DOHH2 (cell line): Measurements from ENCODE around the gene KSR1.

Experiments
- H3F3A ChIP-seq: fragments of 200-600 bp; sonication (generic), shearing (Covaris generic); 2 replicates; pipeline ENCODE4 v1.6.0; 2016; ENCODE audit warnings: antibody characterized with exemption, mild to moderate bottlenecking; ENCODE audit not compliant: control insufficient read depth, insufficient read depth
- H3K27ac ChIP-seq: fragments of 200-600 bp; sonication (generic); 2 replicates; pipeline ENCODE4 v1.5.1; 2014; ENCODE audit warnings: low read depth, mild to moderate bottlenecking, low read length, moderate library complexity
- H3K27me3 ChIP-seq: fragments of 200-600 bp; sonication (generic); 2 replicates; pipeline ENCODE4 v1.6.1; 2014; ENCODE audit warnings: mild to moderate bottlenecking, low read length, mixed read lengths; ENCODE audit not compliant: control insufficient read depth
- H3K36me3 ChIP-seq: fragments of 200-600 bp; sonication (generic); 2 replicates; pipeline ENCODE4 v1.6.1; 2014; ENCODE audit warnings: mild to moderate bottlenecking, low read length, moderate library complexity, mixed read lengths; ENCODE audit not compliant: control insufficient read depth
- H3K4me1 ChIP-seq: fragments of 200-600 bp; sonication (generic); 2 replicates; pipeline ENCODE4 v1.6.1; 2014; ENCODE audit warnings: mild to moderate bottlenecking, low read length, mixed read lengths; ENCODE audit not compliant: control insufficient read depth
- H3K4me2 ChIP-seq: fragments of 200-600 bp; sonication (generic); 2 replicates; pipeline ENCODE4 v1.6.0; 2014; ENCODE audit warnings: mild to moderate bottlenecking, low read length, moderate library complexity
- H3K4me3 ChIP-seq: fragments of 200-600 bp; sonication (generic); 2 replicates; pipeline ENCODE4 v1.5.1; 2014; ENCODE audit warnings: mild to moderate bottlenecking, low read length, mixed read lengths
- H3K79me2 ChIP-seq: fragments of 200-600 bp; sonication (generic); 2 replicates; pipeline ENCODE4 v1.6.1; 2014; ENCODE audit warnings: mild to moderate bottlenecking, low read length, mixed read lengths; ENCODE audit not compliant: control insufficient read depth
- H3K9me2 ChIP-seq: fragments of 200-600 bp; sonication (generic); replicated peaks from 2 replicates; pipeline ENCODE4 v1.6.1; 2014; ENCODE audit warnings: mild to moderate bottlenecking, low read length, mixed read lengths; ENCODE audit not compliant: control insufficient read depth
- H3K9me3 ChIP-seq: fragments of 200-600 bp; sonication (generic); 2 replicates; pipeline ENCODE4 v1.6.1; 2014; ENCODE audit warnings: antibody characterized with exemption, low read length, mixed read lengths; ENCODE audit not compliant: control insufficient read depth, insufficient read depth
- H4K20me1 ChIP-seq: fragments of 200-600 bp; sonication (generic); 2 replicates; pipeline ENCODE4 v1.6.0; 2014; ENCODE audit warnings: low read depth, mild to moderate bottlenecking, antibody characterized with exemption, low read length, moderate library complexity; ENCODE audit not compliant: control insufficient read depth, insufficient read depth
- EZH2phosphoT487 ChIP-seq: fragments of 200-600 bp; sonication (generic); IDR thresholded peaks from 2 replicates; pipeline ENCODE4 v1.6.1; 2017; ENCODE audit warnings: borderline replicate concordance, mild to moderate bottlenecking, antibody characterized with exemption, low read length, moderate library complexity, mixed read lengths
- TF ChIP-seq, protein P1 (sequence below): fragments of 200-600 bp; sonication (generic); IDR thresholded peaks from one replicate; pipeline ENCODE4 v1.5.1; 2014; ENCODE audit warnings: antibody characterized with exemption, mild to moderate bottlenecking, low read depth, low read length; ENCODE audit not compliant: poor library complexity, severe bottlenecking

Gene KSR1

DNA sequence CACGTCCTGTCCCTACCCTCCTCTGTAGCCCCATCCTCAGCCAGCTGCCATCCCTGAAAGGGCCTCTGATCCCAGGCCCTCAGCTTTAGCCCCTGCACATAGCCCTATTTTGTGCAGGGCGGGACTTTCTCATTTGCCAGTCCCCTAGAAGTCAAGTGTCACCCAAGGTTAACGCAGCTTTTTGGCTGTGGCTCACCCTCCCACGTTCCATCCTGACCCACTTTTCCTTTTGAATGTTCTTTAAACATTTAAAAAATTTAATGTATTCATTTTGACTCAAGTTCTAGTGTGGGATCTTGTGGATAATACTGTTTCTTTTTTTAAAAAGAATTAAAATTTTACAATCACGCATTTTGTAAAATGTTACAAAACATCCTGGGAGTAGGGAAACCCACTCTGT lies 112.6 kb downstream of the KSR1 start:
- H3K36me3 ChIP-seq = no peaks in the 10 kb centered on the region
- no peak for TF ChIP-seq EZH2phosphoT487
- TF ChIP-seq, protein P1, sequence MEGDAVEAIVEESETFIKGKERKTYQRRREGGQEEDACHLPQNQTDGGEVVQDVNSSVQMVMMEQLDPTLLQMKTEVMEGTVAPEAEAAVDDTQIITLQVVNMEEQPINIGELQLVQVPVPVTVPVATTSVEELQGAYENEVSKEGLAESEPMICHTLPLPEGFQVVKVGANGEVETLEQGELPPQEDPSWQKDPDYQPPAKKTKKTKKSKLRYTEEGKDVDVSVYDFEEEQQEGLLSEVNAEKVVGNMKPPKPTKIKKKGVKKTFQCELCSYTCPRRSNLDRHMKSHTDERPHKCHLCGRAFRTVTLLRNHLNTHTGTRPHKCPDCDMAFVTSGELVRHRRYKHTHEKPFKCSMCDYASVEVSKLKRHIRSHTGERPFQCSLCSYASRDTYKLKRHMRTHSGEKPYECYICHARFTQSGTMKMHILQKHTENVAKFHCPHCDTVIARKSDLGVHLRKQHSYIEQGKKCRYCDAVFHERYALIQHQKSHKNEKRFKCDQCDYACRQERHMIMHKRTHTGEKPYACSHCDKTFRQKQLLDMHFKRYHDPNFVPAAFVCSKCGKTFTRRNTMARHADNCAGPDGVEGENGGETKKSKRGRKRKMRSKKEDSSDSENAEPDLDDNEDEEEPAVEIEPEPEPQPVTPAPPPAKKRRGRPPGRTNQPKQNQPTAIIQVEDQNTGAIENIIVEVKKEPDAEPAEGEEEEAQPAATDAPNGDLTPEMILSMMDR = no peak
- H3K9me3 ChIP-seq = no peaks in the 10 kb centered on the region
- H3K79me2 ChIP-seq = no peaks in the 10 kb centered on the region
- no peaks in the 10 kb centered on the region for H3K9me2 ChIP-seq
- no peaks in the 10 kb centered on the region for H3K4me1 ChIP-seq
- H3K27me3 ChIP-seq = no peaks in the 10 kb centered on the region
- H3F3A ChIP-seq = no peaks in the 10 kb centered on the region
- no peak overlapping the region for H3K4me3 ChIP-seq
- no peak overlapping the region for H3K27ac ChIP-seq
- no peaks in the 10 kb centered on the region for H4K20me1 ChIP-seq
- H3K4me2 ChIP-seq = no peak overlapping the region

DNA sequence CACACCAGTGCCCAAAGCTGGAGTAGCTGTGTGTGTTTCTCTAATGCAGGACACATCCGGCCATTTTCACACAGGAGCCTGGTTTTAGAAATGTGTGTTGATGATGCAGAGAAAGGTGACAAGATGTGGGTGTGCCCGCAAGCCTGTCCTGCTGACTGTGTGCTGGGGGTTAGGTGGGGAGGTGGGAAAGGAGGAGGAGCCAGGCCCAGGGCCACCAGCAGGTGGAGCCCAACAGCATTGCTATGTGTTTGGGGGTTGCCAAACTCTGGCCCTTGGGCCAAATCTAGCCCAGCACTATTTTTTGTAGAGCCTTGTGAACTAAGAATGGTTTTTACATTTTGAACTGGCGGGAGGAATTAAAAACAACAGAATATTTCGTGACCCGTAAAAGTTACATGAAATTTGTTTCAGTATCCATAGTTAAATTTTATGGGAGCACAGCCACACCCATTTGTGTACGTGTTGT lies 113.0 kb downstream of the KSR1 start:
- no peak overlapping the region for H3K4me3 ChIP-seq
- no peak overlapping the region for H3K4me2 ChIP-seq
- H3K4me1 ChIP-seq = no peaks in the 10 kb centered on the region
- no peaks in the 10 kb centered on the region for H3K79me2 ChIP-seq
- H3K27ac ChIP-seq = no peak overlapping the region
- no peaks in the 10 kb centered on the region for H4K20me1 ChIP-seq
- H3F3A ChIP-seq = no peaks in the 10 kb centered on the region
- H3K9me3 ChIP-seq = no peaks in the 10 kb centered on the region
- no peaks in the 10 kb centered on the region for H3K27me3 ChIP-seq
- H3K9me2 ChIP-seq = no peaks in the 10 kb centered on the region
- no peaks in the 10 kb centered on the region for H3K36me3 ChIP-seq
- TF ChIP-seq EZH2phosphoT487 = no peak
- TF ChIP-seq, protein P1 = peak; percentile 75

DNA sequence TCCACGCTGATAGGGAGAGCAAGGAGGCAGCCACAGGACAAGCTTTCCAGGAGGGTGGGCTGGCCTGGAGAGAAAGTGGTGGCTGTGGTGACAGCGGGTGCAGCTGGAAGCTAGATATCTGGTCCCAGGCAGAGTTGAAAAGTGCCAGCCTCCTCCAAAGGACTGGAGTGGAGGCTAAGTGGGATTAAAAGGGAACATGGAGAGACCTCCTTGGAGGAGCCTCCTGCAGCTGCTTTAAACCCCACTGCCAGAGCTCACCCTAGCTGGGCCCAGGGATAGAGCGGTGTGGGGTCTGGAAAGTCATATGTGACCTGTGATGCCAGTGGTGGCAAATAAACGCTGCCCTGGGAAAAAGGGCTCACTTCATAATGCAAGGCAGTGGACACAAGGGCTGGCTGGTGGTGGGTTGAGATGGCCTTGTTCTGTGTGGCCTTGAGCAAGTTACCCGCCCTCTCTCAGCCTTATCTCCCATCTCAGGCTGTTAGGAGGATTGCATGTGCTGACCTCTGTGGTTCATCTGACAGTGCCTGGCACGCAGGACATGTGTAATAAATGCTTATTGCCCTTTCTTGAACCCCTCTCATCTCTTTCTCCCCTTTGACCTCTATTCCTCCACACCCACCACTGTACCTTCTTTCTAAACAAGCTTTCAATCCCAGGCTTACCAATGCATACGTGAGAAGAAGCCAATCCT lies 113.8 kb downstream of the KSR1 start:
- Histone ChIP-seq H3K79me2 (no peaks in the 10 kb centered on the region), H3F3A (no peaks in the 10 kb centered on the region), H3K4me2 (no peak overlapping the region), H3K4me3 (no peak overlapping the region), H3K27ac (no peak overlapping the region), H3K36me3 (no peaks in the 10 kb centered on the region), H3K9me3 (no peaks in the 10 kb centered on the region), H3K27me3 (no peaks in the 10 kb centered on the region), H3K9me2 (no peaks in the 10 kb centered on the region), H4K20me1 (no peaks in the 10 kb centered on the region), H3K4me1 (no peaks in the 10 kb centered on the region)
- TF ChIP-seq EZH2phosphoT487 = no peak
- TF ChIP-seq, protein P1 = no peak
